Cortex of kidney (tissue), 1 donor: Measurements from ENCODE around the gene PEX26.
"Not testable (repeated sequence)": the region's sequence is repeated elsewhere in the genome, so short reads cannot be mapped to it uniquely, and the experiment has no call there.

ENCODE experiments used
- DNase-seq: peaks from one replicate; lab custom pipeline; 2025; lab: John Stamatoyannopoulos, UW

The PEX26 gene

GRCh38 chr22:18056807-18057474 is 20.8 kb upstream of the PEX26 start:
- DNase-seq: no peak

- no peak for DNase-seq
These were observed 20.1 kb upstream of the PEX26 start for GRCh38 chr22:18057568-18058209.

DNA sequence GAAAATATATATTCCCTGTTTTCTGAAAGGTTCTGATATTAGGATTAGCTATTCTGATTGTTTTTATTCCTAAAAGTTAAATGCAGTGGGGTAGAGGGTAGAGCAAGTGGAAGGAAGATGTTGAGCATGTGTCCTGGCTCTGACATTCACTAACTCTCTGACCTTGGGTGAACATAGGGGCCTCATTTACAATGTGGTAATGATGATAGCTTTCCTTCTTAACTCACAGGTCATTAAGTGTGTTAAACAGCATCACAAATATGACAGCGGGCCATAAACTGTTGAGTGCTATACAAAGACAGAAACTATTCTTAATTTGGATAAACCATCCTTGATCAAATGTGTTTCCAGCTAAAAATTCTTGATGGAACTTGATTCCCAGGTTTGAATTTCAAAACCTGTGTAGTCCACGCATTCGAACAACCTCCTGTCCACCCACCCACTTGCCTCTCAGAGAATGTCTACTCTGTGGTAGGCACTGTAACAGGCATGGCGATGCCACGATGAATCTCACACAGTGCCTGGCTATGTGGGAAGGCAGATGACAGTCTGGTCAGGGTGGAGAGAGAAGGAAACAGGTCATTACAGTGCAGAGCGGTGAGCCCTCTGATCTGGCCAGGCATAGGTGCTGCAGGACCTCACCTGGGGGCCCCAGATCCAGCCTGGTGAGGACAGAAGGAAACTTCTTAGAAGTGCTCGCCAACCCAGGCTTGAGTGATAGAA is 19.3 kb upstream of the PEX26 start:
- DNase-seq: no peak

DNA sequence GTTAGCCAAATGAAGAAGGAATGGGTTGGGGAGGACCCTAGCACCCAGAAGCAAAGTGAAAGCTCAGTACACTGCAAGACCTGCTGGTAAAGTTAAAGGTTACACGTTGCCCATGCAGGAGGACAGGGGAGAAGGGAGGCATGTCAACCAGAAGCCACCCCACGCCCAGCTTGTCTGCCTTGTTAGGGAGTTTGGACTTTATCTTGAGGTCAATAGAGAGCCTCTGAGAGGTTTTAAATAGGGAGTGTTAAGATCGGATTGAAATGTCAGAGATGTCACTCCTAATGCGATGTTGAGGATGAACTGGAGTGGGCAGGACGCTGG is 18.7 kb upstream of the PEX26 start:
- no peak for DNase-seq

DNA sequence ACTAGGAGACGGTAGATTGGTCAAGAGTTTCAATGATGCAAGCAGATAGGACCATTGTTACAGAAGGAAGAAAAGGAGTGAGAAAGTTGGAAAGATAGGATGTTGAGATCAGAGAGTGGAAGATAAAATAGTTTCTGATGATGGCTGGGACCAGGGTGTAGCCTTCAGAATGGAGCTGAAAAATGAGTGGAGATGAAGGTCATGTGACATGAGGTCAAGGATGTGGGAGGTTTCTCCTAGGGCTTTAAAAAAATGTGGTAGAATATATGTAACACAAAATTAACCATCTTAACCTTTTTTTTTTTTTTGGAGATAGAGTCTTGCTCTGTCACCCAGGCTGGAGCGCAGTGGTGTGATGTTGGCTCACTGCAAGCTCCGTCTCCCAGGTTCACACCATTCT is 18.3 kb upstream of the PEX26 start:
- no peak for DNase-seq

- DNase-seq: no peak
These were observed 17.8 kb upstream of the PEX26 start for GRCh38 chr22:18059991-18060390.

- no peak for DNase-seq
These were observed 16.9 kb upstream of the PEX26 start for GRCh38 chr22:18060646-18061620.

GRCh38 chr22:18062421-18062820 is 15.4 kb upstream of the PEX26 start:
- no peak for DNase-seq

- DNase-seq: no peak
These were observed 14.5 kb upstream of the PEX26 start for GRCh38 chr22:18063306-18063705.

- not testable (repeated sequence) for DNase-seq
These were observed 14.1 kb upstream of the PEX26 start for GRCh38 chr22:18063715-18064114.

GRCh38 chr22:18064636-18065035 is 13.2 kb upstream of the PEX26 start:
- DNase-seq: no peak

DNA sequence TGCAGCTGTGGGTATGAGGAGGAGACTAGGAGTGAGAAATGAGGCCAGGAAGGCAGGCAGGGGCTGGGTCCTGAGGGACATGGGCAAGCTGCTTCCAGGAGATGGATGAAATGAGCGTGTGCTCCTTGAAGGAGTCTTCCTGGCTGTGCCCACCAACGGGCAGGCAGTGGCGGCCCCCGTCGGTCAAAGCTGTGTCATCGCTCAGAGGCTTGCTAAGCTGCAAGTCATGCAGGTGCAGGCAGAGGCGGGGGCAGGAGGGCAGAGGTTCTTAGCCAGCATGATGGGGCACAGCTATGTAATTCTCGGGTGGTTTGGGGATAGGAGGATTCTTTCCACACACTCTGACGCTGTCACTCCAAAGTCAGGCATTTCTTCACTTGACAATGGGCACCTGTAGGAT is 12.5 kb upstream of the PEX26 start:
- DNase-seq: no peak

DNA sequence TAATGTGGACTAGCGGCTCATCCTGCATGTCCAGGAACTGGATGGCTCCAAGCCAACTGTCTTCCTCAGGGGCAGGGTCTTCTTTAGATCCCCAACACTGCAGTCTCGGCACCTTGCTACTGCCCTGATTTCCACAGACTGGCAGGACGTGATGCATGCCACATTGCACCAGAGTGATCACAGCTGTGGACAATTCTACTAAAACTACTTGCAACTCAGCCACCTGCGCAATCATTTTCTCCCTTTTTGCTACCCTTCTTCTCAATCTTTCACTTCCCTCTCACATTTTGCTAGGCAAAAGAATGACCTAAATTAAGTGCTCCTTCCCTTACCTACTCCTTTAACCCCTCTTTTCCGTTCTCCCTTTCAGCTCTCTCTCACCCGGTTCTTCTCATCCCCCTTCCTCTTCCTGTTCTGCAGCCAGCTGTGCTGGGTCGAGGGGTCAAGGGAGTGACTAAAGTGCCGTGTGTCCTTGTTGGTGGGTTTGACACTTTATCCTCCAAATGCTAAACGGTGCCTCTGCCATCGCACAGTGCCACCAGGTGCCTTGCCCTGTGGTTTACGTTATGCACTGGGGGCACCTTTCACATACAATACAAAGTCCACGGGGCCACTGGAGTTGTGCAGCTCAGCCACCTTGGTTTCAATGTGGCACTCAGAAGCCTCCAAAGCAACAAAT is 11.5 kb upstream of the PEX26 start:
- no peak for DNase-seq

GRCh38 chr22:18067121-18067520 is 10.7 kb upstream of the PEX26 start:
- no peak for DNase-seq

DNA sequence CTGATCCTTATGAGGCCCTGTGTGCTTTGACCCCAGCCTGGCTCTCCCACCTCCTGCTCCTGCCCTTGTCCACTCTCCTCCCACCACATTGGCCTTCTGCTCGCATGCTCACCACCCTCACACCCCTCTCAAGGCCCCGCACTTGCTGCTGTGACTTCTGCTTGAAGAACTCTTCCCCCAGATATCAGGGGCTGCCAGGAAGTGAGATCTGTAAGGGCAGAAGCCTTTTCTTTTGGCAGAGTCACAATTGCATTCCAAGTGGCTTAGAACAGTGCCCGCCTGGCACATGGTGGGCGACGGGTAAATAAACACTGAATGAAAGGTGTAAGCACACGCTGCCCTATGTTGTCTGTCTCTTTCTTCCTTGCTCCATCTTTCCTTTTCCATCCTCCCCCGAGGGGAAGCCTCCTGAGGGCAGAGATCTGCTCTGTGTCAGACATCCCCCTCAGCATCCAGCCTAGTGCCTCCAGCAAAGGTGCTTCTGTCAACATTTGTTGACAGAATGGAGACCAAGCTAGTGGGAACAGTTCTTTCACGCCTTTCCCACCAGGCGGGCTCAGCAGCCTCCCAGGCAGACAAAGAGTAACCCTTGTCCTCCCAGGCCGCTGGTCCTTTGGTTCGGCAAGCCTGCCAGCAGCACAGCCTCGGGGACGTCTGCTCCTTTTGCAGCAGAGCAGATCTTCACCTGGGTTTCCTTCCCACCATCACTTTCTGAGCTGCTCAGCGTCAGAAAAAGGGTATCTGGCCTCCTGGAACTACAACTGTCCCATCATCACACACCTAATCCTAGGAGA is 10.0 kb upstream of the PEX26 start:
- DNase-seq: no peak

DNA sequence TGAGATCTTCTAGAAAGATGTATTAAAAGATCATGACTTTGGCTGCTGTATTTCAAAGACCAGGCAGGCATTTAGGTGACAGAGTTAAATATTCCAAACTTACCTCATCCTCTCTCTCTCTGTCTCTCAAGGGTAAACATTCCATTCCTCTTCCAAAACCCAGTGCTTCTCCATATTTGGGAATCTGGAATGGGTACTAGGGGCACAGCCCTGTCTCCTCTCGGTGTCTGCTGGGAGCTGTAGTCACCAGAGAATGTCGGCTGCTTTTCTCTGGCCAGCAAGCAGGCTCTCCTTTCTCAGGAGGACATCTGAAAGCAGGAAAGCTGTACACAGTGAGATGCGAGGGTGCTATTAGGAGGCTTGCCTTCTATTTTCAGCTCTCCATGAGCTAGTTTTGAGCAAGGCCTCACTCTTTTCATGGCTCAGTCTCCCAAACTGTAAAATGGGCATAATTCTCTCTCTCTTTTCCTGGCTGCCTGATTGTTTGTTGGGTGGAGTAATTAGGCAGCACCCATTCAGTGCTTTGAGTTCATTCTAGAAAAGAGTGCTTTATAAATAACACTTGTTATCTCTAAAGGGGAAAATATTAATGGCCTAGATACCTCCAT is 9.3 kb upstream of the PEX26 start:
- DNase-seq: no peak

DNA sequence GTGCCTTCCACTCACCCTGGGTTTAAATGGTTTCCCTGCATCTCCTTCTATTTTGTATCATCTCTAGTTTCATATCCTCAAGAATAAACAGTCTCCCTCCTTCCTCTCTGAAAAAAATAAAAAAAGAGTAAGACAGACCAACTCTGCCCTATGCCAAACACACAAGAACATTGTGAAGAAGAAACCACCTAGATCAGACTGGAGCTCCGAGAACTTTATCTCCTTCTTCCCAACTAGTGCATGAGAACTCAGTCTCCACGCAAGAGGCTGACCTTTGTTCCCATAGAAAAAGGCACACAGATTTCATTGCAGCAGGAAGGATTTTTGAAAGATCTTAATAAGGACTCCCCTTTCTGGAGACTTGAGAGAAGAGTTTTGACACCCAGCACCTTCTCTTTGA is 8.7 kb upstream of the PEX26 start:
- no peak for DNase-seq

- DNase-seq: no peak
These were observed 7.7 kb upstream of the PEX26 start for GRCh38 chr22:18070041-18070440.

GRCh38 chr22:18070556-18071306 is 7.1 kb upstream of the PEX26 start:
- no peak for DNase-seq
